HepG2 (cell line): ENCODE measurements around the gene OCLN. TPM values are rescaled to one million over a fixed set of nuclear protein-coding genes. Genes with fewer than 3 reads are reported as not detected.

Source experiments
- AHDC1 ChIP-seq: sonication (generic); formaldehyde crosslinking; IDR thresholded peaks from 2 replicates; pipeline ENCODE4 v1.5.1; 2020; ENCODE audit warnings: mild to moderate bottlenecking, missing genetic modification reagents, borderline replicate concordance
- CBX2 ChIP-seq, 2 experiments: fragments of 200-600 bp in 1 of 2; sonication (generic); formaldehyde crosslinking in 1 of 2; IDR thresholded peaks; 2 replicates each; pipeline versions ENCODE4 v1.7.0 to v1.8.1; 2018 to 2022; ENCODE audit warnings: low read depth in 2 of 2, low read length in 1 of 2, mild to moderate bottlenecking in 1 of 2, missing genetic modification reagents in 1 of 2
- CTCF ChIP-seq: sonication (generic); formaldehyde crosslinking; IDR thresholded peaks from 2 replicates; pipeline ENCODE4 v1.5.0; 2020; ENCODE audit warnings: mild to moderate bottlenecking, missing genetic modification reagents, moderate library complexity
- EEA1 ChIP-seq: sonication (generic); formaldehyde crosslinking; IDR thresholded peaks from 2 replicates; pipeline ENCODE4 v1.5.1; 2020; ENCODE audit warnings: mild to moderate bottlenecking, missing genetic modification reagents, borderline replicate concordance
- FIP1L1 ChIP-seq: fragments of 200-400 bp; formaldehyde crosslinking; IDR thresholded peaks from 2 replicates; pipeline ENCODE4 v1.6.1; 2018; ENCODE audit warnings: low read depth, mild to moderate bottlenecking, low read length, moderate library complexity, borderline replicate concordance; ENCODE audit not compliant: insufficient read depth
- MAFK ChIP-seq, 2 experiments: IDR thresholded peaks in 1 of 2; conservative IDR thresholded peaks in 1 of 2; 2 replicates each; pipeline ENCODE4 v1.6.1; 2011; ENCODE audit warnings: improper control_type of control experiment in 2 of 2, low read length in 2 of 2
- NBN ChIP-seq: fragments of 450-650 bp; conservative IDR thresholded peaks from 2 replicates; pipeline ENCODE4 v1.6.1; 2017
- NPAS2 ChIP-seq: sonication (generic); formaldehyde crosslinking; IDR thresholded peaks from 2 replicates; pipeline ENCODE4 v1.8.0; 2022; ENCODE audit warnings: mild to moderate bottlenecking, missing genetic modification reagents, borderline replicate concordance
- PHB2 ChIP-seq: fragments of 450-650 bp; IDR thresholded peaks from 2 replicates; pipeline ENCODE4 v1.6.1; 2018; ENCODE audit not compliant: partially characterized antibody
- RFX1 ChIP-seq: fragments of 450-650 bp; IDR thresholded peaks from 2 replicates; pipeline ENCODE4 v1.6.1; 2017
- RFX5 ChIP-seq: IDR thresholded peaks from 2 replicates; pipeline ENCODE4 v1.6.1; 2011; ENCODE audit warnings: low read depth, low read length, improper control_type of control experiment
- SOX6 ChIP-seq, 2 experiments: fragments of 450-650 bp in 1 of 2; sonication (generic) in 1 of 2; formaldehyde crosslinking in 1 of 2; IDR thresholded peaks; 2 replicates each; pipeline versions ENCODE4 v1.4.0 to v1.6.1; 2017 to 2020; ENCODE audit warnings: antibody characterized with exemption in 1 of 2, mild to moderate bottlenecking in 1 of 2, missing genetic modification reagents in 1 of 2
- XBP1 ChIP-seq: sonication (generic); formaldehyde crosslinking; IDR thresholded peaks from 2 replicates; pipeline ENCODE4 v1.5.0; 2020; ENCODE audit warnings: missing genetic modification reagents
- ZNF331 ChIP-seq: sonication (generic); formaldehyde crosslinking; IDR thresholded peaks from 2 replicates; pipeline ENCODE4 v1.4.0; 2020; ENCODE audit warnings: missing genetic modification reagents
- ZNF513 ChIP-seq: sonication (generic); formaldehyde crosslinking; conservative IDR thresholded peaks from 2 replicates; pipeline ENCODE4 v1.5.0; 2020; ENCODE audit warnings: missing genetic modification reagents
- ZNF546 ChIP-seq: sonication (generic); formaldehyde crosslinking; conservative IDR thresholded peaks from 2 replicates; pipeline ENCODE4 v1.8.1; 2023; ENCODE audit warnings: mild to moderate bottlenecking, missing genetic modification reagents
- ZNF773 ChIP-seq: sonication (generic); formaldehyde crosslinking; IDR thresholded peaks from 2 replicates; pipeline ENCODE4 v1.4.0; 2020; ENCODE audit warnings: missing genetic modification reagents, borderline replicate concordance
- ZSCAN31 ChIP-seq: sonication (generic); formaldehyde crosslinking; IDR thresholded peaks from 2 replicates; pipeline ENCODE4 v1.5.0; 2020; ENCODE audit warnings: low read depth, mild to moderate bottlenecking, missing genetic modification reagents
- ZZZ3 ChIP-seq: sonication (generic); formaldehyde crosslinking; IDR thresholded peaks from 2 replicates; pipeline ENCODE4 v1.4.0; 2020; ENCODE audit warnings: missing genetic modification reagents, mild to moderate bottlenecking, borderline replicate concordance
- polyA plus RNA-seq, 8 experiments: library from polyadenylated mRNA; depleted of rRNA in 3 of 8; stranded (reverse) in 7 of 8; unstranded in 1 of 8; fragments of >200 nt; fragmentation: Illumina TruSeq in 4 of 8; extraction: Trizol in 4 of 8; gene quantifications; 2 replicates each; pipeline versions ENCODE4 v1.2.1 to v1.2.3, GENCODE V29; 2011 to 2016; ENCODE audit warnings: low read depth in 4 of 8, missing spikeins in 1 of 8, mixed read lengths in 1 of 8; ENCODE audit not compliant: insufficient read depth in 1 of 8
- total RNA-seq, 5 experiments: library from RNA; depleted of rRNA; stranded (reverse); fragments of >200 nt; fragmentation: Illumina TruSeq; extraction: Trizol; gene quantifications; 2 replicates each; pipeline ENCODE4 v1.2.3, GENCODE V29; 2016; ENCODE audit warnings: low read depth in 1 of 5

Gene OCLN
- total and polyA plus RNA-seq, 2 of the 13 experiments (the other 11 are each of a cell fraction or from before 2014, with no cell fraction given), result 24.1 to 34.8 TPM

- no peak for TF ChIP-seq ZZZ3 (CRISPR knock-in tag)
- no peak for TF ChIP-seq NPAS2
- TF ChIP-seq ZNF513 (CRISPR knock-in tag), result no peak
- no peak for TF ChIP-seq FIP1L1
- no peak for TF ChIP-seq PHB2
- TF ChIP-seq ZNF331 (CRISPR knock-in tag), result peak; percentile 48; the same call in 1 of the 2 replicates
- TF ChIP-seq RFX1, result no peak
- no peak for TF ChIP-seq ZNF546 (CRISPR knock-in tag)
- TF ChIP-seq MAFK (conservative IDR thresholded peaks at IDR 0.05 in 1 of 2, IDR thresholded peaks at IDR 0.05 in 1 of 2; ENCODE audit: low read length in 2 of 2), result no peak
- TF ChIP-seq XBP1 (CRISPR knock-in tag), result no peak
- TF ChIP-seq ZNF773 (CRISPR knock-in tag), result no peak
- peak; percentile 55; the same call in 1 of the 2 replicates for TF ChIP-seq ZSCAN31 (CRISPR knock-in tag)
- TF ChIP-seq AHDC1 (CRISPR knock-in tag), result 0 out of 2 replicates have a peak, but pooled peaks have one; percentile 35
- no peak for TF ChIP-seq EEA1 (CRISPR knock-in tag)
- no peak for TF ChIP-seq NBN
- no peak for TF ChIP-seq CBX2 (IDR thresholded peaks at IDR 0.05; ENCODE audit: low read depth, low read length)
- no peak for TF ChIP-seq CBX2 (CRISPR knock-in tag; IDR thresholded peaks at IDR 0.05; ENCODE audit: low read depth)
- TF ChIP-seq SOX6 (IDR thresholded peaks at IDR 0.05), result no peak
- TF ChIP-seq SOX6 (CRISPR knock-in tag; IDR thresholded peaks at IDR 0.05), result peak; percentile 85
- TF ChIP-seq CTCF, result peak; percentile 56
- no peak for TF ChIP-seq RFX5
Measured at GRCh38 chr5:69492391-69492922, at the start of gene OCLN (continued).
